CD4-positive, alpha-beta T cell treated with Interleukin-6 at 100 ng/mL for 8 hours (primary cell): ENCODE measurements around the gene MADCAM1.
"Not testable (repeated sequence)": the region's sequence is repeated elsewhere in the genome, so short reads cannot be mapped to it uniquely, and the experiment has no call there.

Experiments
- DNase-seq: peaks from one replicate; pipeline ENCODE4 v3.0.0-alpha.2; 2020; ENCODE audit warnings: mixed read lengths, low spot score

Gene MADCAM1

GRCh38 chr19:465056-465816 lies 31.1 kb upstream of the MADCAM1 start:
- DNase-seq, result no peak

- no peak for DNase-seq
These were observed 28.7 kb upstream of the MADCAM1 start for GRCh38 chr19:467554-467953.

DNA sequence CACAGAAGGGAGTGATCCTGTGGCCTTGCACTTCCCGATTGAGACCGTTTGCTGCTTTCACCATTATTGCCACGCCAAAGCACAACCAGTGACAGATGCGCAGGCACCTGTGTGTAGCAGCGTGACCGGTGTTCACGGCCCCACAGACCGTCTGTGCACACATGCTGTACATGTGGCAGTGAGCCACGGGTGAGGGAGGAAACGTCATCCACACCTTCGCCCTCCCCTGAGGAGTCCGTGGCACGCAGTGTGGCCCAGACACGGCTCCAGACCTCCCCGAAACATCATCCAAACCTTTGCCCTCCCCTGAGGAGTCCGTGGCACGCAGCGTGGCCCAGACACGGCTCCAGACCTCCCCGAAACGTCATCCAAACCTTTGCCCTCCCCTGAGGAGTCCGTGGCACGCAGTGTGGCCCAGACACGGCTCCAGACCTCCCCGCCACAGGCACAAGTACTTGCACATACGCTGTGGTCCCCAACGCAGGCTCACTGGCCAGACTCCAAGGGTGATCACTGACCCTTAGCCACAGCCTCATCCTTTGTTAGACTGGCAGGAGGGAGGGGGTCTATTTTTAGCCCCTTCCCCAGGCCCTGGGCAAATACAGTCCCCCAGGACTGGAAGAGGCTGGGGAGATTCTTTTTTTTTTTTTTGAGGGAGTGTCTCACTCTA lies 27.6 kb upstream of the MADCAM1 start:
- no peak for DNase-seq

GRCh38 chr19:469833-470232 lies 26.5 kb upstream of the MADCAM1 start:
- no peak for DNase-seq

- DNase-seq, result no peak
These were observed 25.6 kb upstream of the MADCAM1 start for GRCh38 chr19:470701-471100.

DNA sequence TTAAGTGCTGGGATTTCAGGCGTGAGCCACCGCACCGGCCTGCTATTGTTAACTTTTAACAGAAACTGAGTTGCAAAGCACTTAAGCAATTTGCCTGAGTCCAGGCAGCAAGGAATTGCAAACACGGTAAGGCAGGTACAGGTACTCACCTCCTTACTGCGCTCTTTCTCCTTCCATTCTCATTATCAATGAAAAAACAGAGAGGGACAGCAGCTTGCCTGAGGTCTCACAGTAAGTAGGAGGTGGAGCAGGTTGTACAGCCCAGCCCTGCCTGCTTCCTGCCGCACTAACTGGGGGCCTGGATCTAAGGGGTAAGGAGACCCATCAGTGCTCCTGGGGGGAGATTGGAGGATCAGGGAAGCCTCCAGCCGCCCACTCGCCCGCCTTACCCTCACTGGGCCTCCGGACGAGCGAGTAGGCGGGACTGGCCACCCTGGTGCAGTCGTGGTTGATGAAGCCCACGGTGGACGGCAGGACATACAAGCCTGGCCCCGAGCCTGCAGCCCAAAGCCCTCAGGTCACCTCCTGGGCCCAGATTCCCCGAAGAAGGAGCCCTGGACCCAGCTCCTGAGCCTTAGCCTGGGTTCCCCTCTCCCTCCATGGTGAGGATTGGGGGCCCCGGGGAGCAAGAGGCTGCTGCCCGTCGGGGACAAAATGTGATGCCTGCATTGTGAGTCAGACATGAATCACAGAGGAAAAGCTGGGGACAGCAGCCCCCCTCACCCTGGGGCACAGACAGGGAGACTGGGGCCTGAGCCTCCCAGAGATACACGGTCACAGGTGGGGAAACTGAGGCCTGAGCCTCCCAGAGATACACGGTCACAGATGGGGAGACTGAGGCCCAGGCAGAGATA lies 24.1 kb upstream of the MADCAM1 start:
- no peak for DNase-seq

- DNase-seq, result no peak
These were observed 21.9 kb upstream of the MADCAM1 start for GRCh38 chr19:474126-475078.

GRCh38 chr19:475360-475759 lies 20.9 kb upstream of the MADCAM1 start:
- no peak for DNase-seq

- no peak for DNase-seq
These were observed 17.9 kb upstream of the MADCAM1 start for GRCh38 chr19:478236-478903.

- DNase-seq, result no peak
These were observed 17.3 kb upstream of the MADCAM1 start for GRCh38 chr19:478976-479375.

DNA sequence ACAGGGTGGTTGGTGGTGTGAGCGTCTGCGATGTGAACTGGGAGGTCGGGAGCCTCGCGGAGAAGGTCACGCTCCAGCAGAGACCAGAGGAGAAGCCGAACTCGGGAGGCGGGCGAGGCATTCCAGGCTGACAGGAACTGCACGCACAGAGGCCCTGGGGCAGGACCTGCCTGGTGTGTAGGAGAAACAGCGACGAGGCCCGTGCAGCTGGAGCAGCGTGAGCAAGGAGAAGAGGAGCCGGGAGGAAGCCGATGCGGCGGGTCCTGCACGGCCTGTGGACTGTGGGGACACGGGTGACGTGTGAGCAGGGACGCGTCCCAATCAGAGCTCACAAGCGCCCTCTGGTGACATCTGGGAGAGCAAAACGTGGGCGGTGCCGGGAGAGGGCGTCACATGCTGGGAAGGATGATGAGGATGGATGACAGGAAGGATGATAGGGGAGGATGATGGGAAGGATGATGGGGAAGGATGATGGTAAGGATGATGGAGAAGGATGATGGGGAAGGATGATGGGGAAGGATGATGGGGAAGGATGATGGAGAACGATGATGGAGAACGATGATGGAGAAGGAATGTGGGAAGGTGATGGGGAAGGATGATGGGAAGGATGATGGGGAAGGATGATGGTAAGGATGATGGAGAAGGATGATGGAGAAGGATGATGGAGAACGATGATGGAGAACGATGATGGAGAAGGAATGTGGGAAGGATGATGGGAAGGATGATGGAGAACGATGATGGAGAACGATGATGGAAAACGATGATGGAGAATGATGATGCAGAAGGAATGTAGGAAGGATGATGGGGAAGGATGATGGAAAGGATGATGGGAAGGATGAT lies 16.1 kb upstream of the MADCAM1 start:
- DNase-seq, result no peak

DNA sequence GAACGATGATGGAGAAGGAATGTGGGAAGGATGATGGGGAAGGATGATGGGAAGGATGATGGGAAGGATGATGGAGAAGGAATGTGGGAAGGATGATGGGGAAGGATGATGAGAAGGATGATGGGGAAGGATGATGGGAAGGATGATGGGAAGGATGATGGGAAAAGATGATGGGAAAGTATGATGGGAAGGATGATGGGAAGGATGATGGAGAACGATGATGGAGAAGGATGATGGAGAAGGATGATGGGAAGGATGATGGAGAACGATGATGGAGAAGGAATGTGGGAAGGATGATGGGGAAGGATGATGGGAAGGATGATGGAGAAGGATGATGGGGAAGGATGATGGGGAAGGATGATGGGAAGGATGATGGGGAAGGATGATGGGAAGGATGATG lies 15.2 kb upstream of the MADCAM1 start:
- not testable (repeated sequence) for DNase-seq

GRCh38 chr19:482186-483041 lies 13.9 kb upstream of the MADCAM1 start:
- DNase-seq, result no peak

DNA sequence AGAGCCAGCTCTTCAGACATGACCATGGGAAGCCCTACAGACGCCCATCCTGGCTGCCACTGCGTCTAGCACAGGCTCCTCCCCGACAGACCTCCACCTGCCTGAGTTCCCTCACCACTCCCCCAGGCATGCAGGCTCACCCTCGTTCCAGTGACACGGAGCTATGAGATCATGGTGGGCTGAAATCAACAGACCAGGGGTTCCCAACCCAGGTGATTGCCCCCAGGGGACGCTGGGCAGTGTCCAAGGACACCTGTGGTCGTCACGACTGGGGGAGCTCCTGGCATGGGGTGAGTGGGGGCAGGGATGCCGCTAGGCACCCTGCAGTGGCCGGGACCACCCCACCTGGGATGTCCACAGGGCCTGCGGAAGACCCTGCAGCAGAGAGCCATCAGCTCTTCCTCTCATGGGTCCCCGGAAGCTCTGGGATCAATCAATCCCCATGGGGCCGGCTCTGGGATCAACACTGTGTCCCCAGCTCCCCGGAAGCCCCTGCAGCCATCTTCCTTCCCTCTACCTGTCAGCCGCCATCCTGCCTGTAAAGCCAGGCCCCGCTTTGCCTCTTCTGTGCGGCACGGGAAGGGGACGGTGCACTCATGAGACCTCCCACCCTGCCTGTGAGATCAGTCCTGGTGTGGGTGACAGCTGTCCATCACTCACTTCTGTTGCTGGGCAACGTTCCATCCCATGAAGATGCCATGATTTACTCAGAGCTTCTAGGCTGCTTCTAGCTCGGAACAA lies 12.8 kb upstream of the MADCAM1 start:
- no peak for DNase-seq

DNA sequence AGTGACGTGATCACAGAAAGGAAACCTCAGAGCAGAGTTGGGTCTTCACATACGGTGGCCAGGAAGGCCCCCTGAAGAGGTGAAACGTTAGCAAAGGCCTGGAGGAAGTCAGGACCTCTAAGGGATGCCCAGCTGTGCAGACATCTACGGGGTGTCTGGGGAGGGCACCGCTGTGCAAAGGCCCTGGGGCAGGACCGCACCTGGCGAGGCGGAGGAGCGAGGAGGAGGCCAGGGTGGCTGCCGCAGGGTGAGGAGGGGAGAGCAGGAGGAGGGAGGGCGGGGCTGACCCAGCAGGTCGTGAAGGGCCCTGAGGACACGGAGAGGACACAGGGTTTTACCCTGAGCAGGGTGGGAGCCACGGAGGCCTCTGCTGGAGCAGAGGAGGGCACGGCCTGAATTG lies 11.8 kb upstream of the MADCAM1 start:
- DNase-seq, result no peak

DNA sequence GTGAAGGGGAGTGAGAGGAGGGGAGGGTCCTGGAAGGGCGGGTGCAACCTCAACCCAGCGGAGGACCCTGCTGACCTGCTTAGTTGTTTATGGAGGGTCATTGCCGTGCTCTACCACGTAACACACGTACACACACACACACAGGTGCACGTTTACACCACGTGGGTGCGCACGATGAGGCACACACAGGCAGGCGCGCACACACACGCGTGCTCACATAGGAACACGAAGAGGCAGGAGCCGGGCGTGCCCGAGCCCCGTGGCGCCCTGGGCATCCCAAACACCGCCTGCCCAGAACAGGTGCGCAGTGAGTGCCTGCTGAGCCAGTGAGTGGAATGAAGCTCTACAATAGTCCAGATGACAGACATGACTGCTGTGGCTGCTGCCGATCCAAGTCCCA lies 11.2 kb upstream of the MADCAM1 start:
- no peak for DNase-seq

- no peak for DNase-seq
These were observed 10.6 kb upstream of the MADCAM1 start for GRCh38 chr19:485583-486236.
